ENCODE measurements around the gene CPNE7.

- no peak for TF ChIP-seq YY1 (IDR thresholded peaks at IDR 0.05; ENCODE audit: insufficient read depth, insufficient read length)
- no peak for TF ChIP-seq ZNF274 (IDR thresholded peaks at IDR 0.05; ENCODE audit: low read depth, low read length)
- TF ChIP-seq SUZ12 (IDR thresholded peaks at IDR 0.05; ENCODE audit: extremely low read depth, insufficient read depth, insufficient read length): no peak
Measured at GRCh38 chr16:89561142-89561883, 14.2 kb upstream of the CPNE7 start.
